AG08395 (cell line): ENCODE data around the gene CAMTA1.

ENCODE experiments used
- DNase-seq: peaks from one replicate; pipeline ENCODE4 v3.0.0; 2012; ENCODE audit warnings: mixed read lengths, low spot score

Gene CAMTA1

DNA sequence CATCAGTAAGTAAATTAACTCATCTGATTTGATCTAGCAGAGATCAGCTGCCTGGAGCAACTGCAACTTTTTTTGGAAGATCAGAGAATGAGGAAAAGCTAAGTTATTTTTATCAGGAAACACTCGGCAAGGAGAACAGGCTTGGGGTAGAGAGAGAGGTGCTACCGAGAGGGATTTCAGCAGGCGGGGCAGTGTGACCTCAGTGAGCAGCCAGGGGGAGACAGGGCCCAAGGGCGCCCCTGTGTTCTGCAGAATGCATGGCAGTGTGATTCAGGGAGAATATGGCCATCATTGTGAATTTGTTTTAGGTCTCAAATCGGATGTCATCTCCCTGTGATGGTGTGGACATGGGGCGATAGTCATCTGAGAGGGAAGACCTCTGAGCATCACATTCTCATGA is 501.8 kb downstream of the CAMTA1 start:
- no peak for DNase-seq

DNA sequence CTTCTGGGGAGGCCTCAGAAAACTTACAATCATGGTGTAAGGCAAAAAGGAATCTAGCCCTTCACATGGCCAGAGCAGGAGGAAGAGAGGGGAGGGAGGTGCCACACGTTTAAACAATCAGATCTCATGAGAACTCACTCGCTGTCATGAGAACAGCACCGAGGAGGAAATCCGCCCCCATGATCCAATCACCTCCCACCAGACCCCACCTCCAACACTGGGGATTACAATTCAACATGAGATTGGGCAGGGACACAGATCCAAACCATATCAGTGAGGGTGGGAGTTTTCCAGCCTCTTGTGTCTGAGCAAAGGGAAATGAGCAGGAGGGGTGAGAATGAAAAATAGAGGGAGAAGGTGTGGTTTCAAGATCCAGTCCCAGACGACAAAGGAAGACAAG is 503.7 kb downstream of the CAMTA1 start:
- no peak for DNase-seq

DNA sequence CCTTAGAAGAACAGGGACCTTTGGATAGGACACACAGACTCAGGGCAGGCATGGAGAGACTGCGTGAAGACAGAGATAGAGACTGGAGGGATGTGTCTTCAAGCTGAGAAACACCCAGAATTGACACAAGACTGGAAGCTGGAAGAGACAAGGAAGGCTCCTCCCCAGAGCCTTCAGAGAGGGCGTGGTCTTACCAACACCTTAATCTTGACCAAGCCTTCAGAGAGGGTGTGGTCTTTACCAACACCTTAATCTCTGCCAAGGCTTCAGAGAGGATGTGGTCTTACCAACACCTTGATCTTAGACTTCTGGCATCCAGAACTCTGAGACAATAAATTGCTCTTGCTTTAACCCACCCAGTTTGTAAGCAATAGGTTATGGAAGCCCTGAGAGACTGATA is 504.4 kb downstream of the CAMTA1 start:
- DNase-seq, result no peak

DNA sequence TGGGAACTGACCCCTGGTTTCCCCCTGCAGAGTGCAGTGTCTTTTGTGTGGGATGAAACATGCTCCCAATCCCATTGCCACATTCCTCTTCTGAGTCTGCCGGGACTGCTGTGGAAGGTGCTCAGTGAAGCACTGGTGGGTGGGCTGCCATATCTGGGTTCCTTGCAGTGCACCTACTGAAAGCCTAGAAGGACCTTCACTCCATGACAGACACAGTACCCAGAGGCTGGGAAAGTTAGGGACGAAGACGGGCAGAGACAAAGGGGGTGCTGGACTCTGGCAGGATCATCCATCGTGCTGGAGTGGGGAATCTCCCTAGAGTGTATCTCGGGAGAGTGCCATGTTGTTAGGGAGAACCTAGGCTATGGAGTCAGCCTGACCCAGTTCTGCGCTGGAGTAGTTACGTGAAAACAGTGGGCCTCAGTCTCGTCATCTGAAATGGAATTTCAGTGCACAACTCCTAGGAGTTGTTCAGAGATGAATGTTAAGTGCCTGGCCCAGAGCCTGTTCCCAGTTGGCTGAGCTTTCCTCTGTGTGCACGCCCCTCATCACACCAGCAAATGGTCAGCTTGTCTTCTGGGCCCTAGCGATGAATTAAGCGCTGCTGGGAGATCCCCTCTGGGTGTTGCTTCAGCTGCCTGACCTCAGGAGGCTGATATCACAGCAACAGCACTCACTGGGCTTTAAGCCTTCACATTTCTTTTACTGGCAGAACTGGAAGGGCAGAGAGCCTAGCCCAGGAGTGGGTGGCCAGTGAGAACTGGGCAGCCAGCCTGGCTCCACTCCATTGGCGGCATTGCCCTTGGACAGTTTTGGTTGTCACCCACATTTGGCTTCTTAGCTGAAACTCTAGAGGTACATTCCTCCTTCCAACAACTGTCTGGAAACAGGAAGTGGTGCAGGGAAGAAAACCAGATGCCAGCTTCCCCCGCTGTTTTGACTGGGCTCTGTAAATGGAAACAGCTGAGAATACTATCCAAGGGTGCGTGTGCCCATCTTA is 506.0 kb downstream of the CAMTA1 start:
- DNase-seq, result peak; percentile 55

DNA sequence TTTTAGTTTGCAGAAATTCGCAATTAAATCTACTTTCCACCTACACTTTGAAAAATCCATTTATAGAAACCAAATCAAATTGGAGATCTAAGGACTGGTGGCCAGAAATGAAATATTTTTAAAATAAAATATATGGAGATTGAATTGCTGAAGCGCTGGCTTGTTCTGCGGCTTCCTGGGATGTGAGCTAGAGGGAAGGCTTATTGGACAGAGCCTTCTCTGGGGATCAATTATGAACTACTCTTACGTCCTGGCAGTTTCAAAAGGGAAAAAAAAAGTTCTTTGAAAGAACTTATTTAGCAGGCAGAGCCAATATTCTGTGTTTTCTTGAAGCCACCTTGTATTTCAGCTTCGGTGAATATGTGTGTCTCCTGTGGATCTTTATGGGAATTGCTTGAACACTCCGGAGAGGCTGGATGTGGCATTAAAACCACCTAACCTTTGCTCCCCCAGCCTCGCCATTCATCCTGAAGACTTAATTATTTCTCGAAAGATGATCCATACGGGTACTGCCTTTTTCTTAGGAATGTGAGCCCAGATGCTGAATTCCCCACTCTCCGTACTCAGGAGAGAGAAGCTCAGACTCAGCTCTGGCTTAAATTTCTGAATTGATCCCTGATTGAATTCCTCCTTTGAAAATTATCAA is 506.9 kb downstream of the CAMTA1 start:
- no peak for DNase-seq

DNA sequence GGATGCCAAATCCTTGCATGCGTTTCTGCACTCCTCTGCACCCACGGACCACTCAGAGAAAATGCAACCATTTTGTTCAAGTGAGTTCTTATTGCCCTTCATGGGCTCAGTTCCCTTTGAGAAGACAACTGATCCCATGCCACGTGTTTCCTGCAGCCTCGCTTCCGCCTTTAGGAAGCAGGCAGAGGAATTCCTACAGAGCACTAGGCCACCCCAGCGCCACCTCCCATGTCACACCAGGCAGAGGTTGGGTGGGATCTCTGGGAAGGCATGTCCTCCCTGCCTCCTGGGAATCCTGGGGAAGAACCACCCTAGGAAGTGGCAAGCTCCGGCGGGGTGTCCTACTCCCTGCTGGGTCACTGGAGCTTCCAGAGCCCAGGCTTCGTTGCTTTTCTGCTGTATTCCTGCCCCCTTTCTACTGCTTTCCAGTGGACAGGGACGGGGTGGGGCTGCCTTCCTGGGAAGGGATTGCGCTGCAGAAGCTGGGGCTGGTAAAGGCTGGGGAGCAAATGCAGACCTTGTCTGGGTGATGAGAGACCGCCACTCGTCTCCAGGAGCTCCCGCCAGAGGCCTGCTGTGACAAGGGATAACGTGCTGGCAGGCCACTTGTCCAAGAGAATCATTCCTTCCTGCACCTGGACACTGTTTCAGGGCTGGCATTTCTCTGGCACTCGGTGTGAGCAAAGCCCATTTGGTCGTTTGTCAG is 507.6 kb downstream of the CAMTA1 start:
- no peak for DNase-seq

DNA sequence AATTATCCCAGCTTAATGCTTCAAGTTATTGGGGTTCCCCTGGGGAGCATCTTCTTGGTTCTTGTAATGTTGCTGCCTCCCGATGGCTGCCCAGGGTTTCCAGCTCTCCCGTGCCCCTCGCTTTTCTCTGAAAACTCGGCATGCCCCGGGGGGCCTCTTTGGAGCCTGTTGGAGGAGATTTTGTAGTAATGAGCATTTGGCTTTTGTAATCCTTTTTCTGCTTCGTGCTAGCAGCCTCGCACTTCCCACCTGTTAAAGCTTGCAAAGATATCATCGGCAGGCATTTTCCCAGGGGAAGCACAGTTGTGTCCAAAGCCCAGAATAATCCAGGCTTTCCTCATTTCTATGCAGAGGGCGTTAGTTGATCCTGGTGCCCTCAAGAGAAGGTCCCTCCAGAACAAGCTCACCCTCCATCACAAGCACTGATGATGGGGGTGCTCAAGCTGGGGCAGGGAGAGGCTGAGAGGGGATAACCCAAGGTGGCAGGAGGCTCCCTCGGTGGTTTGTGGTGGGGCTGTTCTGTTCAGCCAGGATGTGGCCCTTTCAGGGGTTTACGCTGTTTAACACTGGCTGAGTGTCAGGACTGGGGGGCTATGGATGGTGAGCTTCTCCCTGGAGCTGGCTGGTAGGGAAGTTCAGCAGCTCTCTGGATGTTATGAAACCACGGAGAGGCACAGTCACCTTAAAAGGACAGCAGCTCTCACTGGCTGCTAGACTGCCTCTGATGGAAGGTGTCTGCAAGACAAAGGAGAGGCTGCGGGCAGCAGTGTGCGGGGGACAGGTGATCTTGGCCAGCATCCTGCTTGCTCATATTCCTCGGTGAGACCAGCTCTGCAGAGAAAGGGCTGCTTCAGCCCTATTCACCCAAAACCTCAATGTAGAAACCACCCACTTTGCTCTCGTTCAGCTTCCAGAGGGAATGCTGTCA is 508.7 kb downstream of the CAMTA1 start:
- DNase-seq, result no peak

DNA sequence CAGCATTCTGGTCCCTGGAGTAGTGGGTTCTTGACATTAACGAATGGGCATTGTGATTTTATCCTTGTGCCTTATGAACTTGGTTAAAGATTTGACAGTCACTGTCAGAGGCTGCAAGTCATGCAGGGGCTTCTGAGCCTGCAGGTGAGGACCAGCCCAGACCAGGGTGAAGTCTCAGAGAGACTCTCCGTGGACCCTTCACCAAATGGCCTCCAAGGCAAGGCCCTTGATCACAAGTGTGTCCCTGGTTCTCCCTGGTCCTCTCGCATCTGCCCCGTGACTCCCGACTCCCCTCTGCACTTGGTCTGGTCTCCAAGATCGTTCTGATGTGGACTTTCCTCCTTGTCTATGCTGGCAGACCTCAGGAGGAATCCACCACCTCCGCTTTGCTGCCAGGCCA is 509.4 kb downstream of the CAMTA1 start:
- no peak for DNase-seq

DNA sequence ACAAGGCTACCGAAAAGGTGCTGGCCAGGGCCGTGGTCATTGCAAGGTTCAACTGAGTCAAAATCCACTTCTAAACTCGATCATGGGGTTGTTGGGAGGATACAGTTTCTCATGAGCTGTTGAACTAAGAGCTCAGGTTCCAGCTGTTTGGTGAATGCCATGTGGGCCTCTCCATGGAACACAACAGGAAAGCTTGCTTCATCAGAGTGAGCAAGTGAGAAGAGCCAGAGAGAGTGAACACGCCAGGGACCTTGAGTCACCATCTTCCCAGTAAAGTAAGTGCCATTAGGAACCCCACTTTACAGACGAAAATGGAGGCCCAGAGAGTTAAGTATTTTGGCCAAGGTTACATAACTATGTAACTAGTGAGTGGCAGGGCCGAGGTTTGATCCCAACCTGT is 510.7 kb downstream of the CAMTA1 start:
- no peak for DNase-seq

DNA sequence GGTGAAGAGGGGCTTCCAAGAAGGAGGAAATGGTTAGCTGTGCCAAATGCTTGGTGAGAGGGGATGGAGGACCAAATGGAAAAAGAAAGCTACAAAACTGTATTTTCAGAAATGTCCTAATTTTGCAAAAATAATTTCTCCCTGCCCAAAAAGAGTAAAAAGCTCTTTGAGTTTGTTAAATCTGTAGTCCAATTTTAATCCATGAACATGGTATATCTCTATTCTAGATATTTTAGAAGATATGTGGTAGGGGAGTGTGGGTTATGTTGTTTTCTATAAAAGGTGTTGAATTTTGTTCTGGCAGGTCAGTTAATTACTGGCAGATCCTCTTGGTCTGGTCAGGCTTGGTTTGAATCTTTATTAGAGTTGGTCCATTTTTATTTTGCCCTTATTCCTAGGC is 511.7 kb downstream of the CAMTA1 start:
- no peak for DNase-seq

DNA sequence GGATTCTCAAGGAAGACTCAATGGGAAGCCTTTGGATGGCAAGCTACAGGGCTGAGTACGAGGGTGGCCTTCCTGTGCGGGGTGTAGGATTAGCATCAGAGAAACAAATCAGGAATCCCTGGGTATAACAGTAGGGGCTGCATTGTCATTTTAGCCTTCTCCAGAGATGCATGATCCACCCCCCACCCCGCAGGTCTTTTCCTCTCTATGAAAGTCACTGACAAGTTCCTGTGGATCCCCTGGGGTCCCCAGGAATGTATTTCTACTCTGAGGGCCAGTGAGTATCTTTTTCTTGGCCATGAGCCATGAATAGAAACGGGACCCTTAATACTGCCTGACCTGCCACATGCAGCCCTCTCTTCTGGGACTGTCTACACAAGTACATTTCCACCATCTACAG is 512.9 kb downstream of the CAMTA1 start:
- no peak for DNase-seq

DNA sequence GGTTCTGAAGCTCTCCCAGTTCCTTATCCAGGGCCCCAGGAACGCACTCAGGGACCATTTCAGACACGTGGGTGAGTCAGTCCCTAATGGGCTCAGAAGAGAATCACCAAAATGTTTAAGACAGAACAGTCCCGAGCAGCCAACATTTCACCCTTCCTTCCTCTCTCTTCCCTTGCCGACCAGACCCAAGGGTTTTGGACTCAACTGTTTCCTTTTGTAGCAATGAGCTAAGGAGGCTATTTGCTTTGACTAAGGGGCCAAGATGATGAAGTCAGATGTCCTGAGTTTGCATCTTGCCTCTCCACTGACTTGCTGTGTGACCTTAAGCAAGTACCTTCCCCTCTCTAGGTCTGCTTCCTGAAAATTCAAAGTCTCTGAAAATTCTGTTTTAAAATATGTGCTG is 513.5 kb downstream of the CAMTA1 start:
- peak; percentile 32 for DNase-seq

DNA sequence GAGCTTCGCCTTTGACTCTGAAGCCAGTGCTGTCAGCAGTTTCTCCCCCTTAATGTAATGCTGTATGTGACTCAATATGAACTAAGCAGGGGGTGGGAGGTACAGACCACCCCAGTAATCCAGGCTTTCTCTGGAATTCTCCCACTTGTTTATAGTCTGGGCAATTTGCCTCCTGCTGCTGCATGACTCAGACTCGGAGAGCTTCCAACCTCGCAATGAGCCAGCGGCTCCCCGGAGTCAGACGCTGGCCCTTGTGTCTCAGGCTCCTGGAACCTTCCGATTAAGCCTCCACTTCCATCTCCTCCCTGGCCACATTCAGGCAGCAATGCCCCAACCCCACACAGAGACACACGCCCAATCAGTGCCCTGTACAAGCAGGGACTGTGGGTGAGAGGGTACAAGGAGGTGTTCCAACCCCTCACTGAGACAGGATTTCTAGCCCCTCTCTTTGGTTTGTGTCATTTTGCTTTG is 514.1 kb downstream of the CAMTA1 start:
- peak; percentile 92 for DNase-seq

DNA sequence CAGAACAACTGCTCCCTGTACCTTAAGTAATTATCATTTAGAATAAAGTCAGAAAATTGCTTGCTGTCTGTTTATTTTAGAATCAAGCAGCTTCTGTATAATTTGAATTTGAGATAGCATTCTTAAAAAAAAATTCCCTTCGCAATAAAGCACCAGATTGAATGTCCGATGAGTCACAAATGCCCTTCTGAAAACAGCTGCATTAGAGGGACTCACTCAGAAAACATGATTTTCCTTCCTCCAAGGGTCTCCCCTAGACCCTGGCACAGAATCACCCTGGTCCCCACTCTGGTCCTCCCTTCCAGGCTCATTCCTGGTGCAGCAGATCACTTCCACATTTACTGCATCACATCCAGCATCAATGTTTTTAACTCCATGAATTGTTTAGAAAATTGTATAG is 514.7 kb downstream of the CAMTA1 start:
- DNase-seq, result peak; percentile 62

DNA sequence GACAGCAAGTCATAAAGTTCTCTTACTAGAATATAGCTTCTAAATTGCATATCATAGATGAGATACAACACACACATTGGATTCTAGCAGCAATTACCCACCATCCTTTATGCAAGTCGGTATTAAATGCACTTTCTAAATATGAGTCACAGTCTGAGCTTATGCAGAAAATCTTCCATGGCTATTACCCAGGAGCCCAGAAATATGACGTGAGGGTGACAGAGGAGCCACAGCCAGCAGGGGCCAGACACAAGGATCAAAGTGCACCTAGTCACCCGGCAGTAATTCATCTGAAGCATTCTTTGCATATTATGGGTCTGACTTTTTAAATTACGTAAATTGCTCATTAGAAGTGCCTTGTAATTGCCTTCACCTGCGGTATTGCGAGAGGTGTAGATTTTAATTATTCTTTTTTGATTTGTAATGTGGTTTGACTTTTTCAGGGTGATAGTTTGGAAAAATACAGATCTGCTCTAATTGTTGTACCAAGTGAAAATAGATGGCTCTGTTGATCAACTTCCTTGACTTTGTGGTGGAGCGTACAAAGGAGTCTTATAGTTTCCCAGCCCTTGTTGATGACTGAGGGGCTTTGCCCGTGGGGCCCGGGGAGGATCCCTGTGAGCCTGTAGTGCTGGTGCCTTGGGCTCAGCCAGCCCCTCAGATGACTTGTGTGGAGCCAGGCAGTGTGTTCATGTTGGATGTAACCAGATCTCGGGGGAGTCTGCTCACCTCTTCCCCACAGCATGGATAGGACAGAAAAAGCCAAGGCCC is 515.8 kb downstream of the CAMTA1 start:
- peak; percentile 85 for DNase-seq

DNA sequence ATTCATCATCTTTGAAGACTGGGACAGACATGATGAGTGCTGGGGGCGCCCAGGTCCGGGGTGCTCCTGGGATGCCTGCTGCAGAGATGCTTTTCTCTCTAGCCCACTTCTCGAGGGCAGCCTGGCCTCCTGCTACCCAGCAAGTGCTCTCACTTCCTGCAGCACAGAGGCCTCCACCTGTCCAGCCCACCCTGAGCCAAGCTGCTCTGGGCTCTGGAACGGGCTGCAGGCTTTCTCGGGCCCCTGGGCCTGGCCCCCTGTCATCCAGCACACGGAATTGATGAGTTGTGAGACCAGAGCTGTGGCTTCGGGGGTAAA is 516.4 kb downstream of the CAMTA1 start:
- DNase-seq, result no peak

DNA sequence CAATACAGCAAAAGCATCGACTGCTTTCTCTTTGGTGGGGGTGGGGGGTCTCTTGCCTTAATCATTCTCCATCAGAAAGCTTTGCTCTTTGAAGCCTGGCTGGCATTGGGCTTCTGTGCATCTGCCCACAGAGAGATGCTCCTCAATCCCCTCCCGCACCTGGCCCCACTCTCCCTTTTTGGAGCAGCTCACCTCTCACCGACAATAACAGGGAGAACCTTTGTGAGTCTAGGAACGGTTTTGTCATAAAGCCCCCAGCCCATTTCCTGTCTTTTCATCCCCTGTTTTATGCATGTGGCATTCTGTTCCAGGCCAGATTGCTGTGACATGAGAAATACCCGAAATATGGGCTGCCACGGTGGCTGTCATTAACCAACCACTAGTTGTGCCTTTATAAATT is 516.9 kb downstream of the CAMTA1 start:
- DNase-seq, result no peak

DNA sequence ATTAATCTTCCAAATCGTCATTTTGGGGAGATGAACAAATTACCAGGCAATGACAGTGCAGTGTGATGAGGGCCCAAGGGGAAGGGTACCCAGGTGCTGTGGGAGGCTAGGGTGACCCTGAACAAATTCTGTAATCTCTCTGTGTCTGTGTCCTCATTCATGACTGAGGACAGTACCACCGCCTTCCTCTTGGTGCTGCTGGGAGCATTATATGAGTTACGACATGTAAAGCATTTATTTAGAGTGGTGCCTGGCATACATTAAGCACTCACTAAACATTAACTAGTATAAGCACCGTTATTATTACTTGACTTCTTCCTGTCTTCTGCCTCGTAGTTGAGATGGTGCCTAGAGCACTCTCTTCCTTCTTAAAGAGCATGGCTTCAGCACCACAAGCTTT is 517.6 kb downstream of the CAMTA1 start:
- DNase-seq, result no peak

DNA sequence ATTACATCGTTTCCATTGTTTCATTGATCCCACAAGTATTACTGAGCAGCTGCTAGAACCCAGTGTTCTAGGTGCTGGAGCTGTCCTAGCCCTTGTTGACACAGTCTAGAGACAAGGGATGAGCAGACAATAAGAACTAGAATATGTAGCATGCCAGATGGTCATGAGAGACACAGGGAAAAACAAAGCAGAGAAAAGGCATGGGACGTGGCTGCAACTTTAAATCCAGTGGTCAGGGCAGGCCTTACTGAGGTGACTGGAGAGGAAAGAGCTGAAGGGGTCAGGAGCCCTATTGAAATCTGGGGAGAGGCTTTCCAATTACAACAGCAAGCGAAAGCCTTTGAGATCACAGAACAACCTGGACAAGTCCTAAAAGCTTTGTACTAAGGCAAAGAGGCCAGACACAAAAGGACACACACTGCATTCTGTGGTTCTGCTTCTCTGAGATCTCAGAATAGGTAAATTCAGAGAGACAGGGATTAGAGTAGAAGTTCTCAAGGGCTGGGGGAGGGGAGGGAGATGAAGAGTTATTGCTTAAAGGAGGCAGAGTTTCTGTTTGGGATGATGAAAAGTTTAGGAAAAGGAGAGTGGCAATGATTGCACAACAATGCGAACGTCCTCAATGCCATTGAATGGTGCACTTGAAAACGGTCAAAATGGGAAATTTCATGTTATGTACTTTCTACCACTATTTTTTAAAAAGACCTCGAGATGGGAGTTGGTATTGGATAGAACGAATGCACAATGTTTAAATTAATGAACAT is 518.5 kb downstream of the CAMTA1 start:
- no peak for DNase-seq

DNA sequence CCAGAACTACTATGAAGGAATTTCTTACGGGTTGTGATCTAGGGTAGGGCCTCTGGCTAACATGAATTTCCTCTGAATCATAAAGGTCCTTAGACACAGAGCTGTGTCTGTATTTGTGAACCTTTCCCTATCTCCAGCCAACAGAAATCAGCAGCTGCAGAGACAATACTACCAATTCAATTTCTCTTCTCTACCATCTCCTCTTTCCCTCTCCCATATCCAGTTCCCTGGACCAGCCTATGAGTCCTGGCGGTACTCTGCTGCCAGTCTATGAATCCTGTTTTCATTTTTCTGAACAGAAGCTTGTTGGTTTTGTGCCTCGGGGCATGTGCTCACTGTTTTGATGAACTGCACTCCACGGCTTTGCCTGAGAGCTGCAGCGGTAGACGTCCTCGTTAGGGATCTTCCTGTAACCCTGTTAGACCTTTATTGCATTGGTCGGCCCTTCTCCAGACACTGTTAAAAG is 527.9 kb downstream of the CAMTA1 start:
- no peak for DNase-seq
